Fibroblast of lung (primary cell): ENCODE data around the gene SENP1. TPM values are rescaled to one million over a fixed set of nuclear protein-coding genes. Genes with fewer than 3 reads are reported as not detected.

Experiments used
- DNase-seq, 2 donors: peaks; one replicate each; pipeline versions ENCODE4 v3.0.0 to v3.0.0-alpha.2; 2010; ENCODE audit warnings: low read depth in 2 of 2
- H2AFZ ChIP-seq: 2 replicates; pipeline ENCODE4 v1.5.1; 2012; ENCODE audit warnings: low read length, control low read depth, inconsistent platforms
- H3K27ac ChIP-seq: 2 replicates; pipeline ENCODE4 v1.5.1; 2011; ENCODE audit warnings: low read length, control low read depth; ENCODE audit not compliant: insufficient read depth
- H3K27me3 ChIP-seq: 2 replicates; pipeline ENCODE4 v1.5.1; 2011; ENCODE audit warnings: mild to moderate bottlenecking, low read length; ENCODE audit not compliant: control insufficient read depth, insufficient read depth
- H3K36me3 ChIP-seq: 2 replicates; pipeline ENCODE4 v1.5.1; 2011; ENCODE audit warnings: low read length; ENCODE audit not compliant: control insufficient read depth, insufficient read depth
- H3K4me1 ChIP-seq: 2 replicates; pipeline ENCODE4 v1.5.1; 2011; ENCODE audit warnings: low read length; ENCODE audit not compliant: control insufficient read depth, insufficient read depth; ENCODE audit errors: extremely low read depth
- H3K4me2 ChIP-seq: 2 replicates; pipeline ENCODE4 v1.5.1; 2011; ENCODE audit warnings: low read length, control low read depth; ENCODE audit not compliant: insufficient read depth; ENCODE audit errors: extremely low read depth
- H3K4me3 ChIP-seq, 4 experiments: fragments of 200-600 bp in 1 of 4; sonication (generic) in 1 of 4; replicated peaks in 1 of 4; 2 replicates each; pipeline ENCODE4 v1.5.1; 2011 to 2016; ENCODE audit warnings: low read length in 4 of 4, low read depth in 3 of 4, mild to moderate bottlenecking in 3 of 4, control low read depth in 2 of 4, inconsistent platforms in 1 of 4, mixed read lengths in 1 of 4; ENCODE audit not compliant: insufficient read depth in 1 of 4; ENCODE audit errors: control extremely low read depth in 1 of 4
- H3K79me2 ChIP-seq: 2 replicates; pipeline ENCODE4 v1.5.1; 2012; ENCODE audit warnings: mild to moderate bottlenecking, low read length, inconsistent platforms; ENCODE audit not compliant: control insufficient read depth, insufficient read depth
- H3K9ac ChIP-seq: 2 replicates; pipeline ENCODE4 v1.5.1; 2011; ENCODE audit warnings: mild to moderate bottlenecking, low read length, control low read depth; ENCODE audit not compliant: insufficient read depth
- H3K9me3 ChIP-seq: 2 replicates; pipeline ENCODE4 v1.5.1; 2012; ENCODE audit warnings: low read depth, low read length; ENCODE audit not compliant: control insufficient read depth, insufficient read depth
- H4K20me1 ChIP-seq: 2 replicates; pipeline ENCODE4 v1.5.1; 2011; ENCODE audit warnings: low read length; ENCODE audit not compliant: control insufficient read depth, insufficient read depth; ENCODE audit errors: extremely low read depth
- EZH2 ChIP-seq: IDR thresholded peaks from 2 replicates; pipeline ENCODE4 v1.5.1; 2012; ENCODE audit warnings: low read length, control low read depth, mild to moderate bottlenecking; ENCODE audit errors: missing control alignments
- polyA plus RNA-seq, 2 donors: library from polyadenylated mRNA; depleted of rRNA in 1 of 2; stranded (reverse) in 1 of 2; unstranded in 1 of 2; fragments of >200 nt; gene quantifications; 2 replicates each; pipeline ENCODE4 v1.2.1, GENCODE V29; 2011 to 2012; ENCODE audit warnings: missing spikeins in 1 of 2
- total RNA-seq: library from RNA; depleted of rRNA; stranded (reverse); fragments of >200 nt; gene quantifications from 2 replicates; pipeline ENCODE4 v1.2.1, GENCODE V29; 2014
- TF ChIP-seq, protein P1 (sequence below), 2 donors: IDR thresholded peaks in 1 of 2; conservative IDR thresholded peaks in 1 of 2; 1 replicate in 1 of 2; 2 replicates in 1 of 2; pipeline ENCODE4 v1.5.1; 2011 to 2012; ENCODE audit warnings: low read length in 2 of 2, control low read depth in 1 of 2, inconsistent platforms in 1 of 2, low read depth in 1 of 2, mild to moderate bottlenecking in 1 of 2

The SENP1 gene
- total and polyA plus RNA-seq, 2 donors (not counting 1 experiment from before 2014, with no cell fraction given) = 14.7 to 17.9 TPM

DNA sequence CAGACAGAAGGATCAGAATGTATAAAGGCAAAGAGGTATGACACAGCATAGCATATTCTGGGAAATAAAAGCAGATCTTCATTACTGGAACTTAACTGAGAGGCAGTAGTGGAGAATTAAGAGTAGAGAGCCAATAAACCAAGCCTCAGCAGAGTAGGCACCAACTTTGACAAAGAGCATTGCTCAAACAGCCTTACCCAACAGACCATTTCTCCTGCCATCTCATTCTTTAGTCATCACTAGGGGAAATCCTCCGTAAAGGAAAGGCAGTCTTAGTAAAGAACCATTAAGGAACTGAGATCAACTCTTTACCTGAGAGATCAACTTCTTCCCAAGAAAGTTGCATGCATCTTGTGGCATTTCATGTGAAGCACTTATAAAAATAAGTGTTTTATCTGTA lies 36.6 kb downstream of the SENP1 start:
- Histone ChIP-seq H3K27me3 (no peaks in the 10 kb centered on the region), H3K9me3 (no peaks in the 10 kb centered on the region), H2AFZ (no peak overlapping the region), H3K4me1 (no peaks in the 10 kb centered on the region), H3K4me3 (no peak overlapping the region), H3K9ac (no peak overlapping the region), H3K27ac (no peak overlapping the region), H3K4me2 (no peak overlapping the region), H3K79me2 (no peaks in the 10 kb centered on the region), H4K20me1 (no peaks in the 10 kb centered on the region), H3K36me3 (no peaks in the 10 kb centered on the region)
- TF ChIP-seq, protein P1, sequence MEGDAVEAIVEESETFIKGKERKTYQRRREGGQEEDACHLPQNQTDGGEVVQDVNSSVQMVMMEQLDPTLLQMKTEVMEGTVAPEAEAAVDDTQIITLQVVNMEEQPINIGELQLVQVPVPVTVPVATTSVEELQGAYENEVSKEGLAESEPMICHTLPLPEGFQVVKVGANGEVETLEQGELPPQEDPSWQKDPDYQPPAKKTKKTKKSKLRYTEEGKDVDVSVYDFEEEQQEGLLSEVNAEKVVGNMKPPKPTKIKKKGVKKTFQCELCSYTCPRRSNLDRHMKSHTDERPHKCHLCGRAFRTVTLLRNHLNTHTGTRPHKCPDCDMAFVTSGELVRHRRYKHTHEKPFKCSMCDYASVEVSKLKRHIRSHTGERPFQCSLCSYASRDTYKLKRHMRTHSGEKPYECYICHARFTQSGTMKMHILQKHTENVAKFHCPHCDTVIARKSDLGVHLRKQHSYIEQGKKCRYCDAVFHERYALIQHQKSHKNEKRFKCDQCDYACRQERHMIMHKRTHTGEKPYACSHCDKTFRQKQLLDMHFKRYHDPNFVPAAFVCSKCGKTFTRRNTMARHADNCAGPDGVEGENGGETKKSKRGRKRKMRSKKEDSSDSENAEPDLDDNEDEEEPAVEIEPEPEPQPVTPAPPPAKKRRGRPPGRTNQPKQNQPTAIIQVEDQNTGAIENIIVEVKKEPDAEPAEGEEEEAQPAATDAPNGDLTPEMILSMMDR (conservative IDR thresholded peaks at IDR 0.05 in 1 of 2, IDR thresholded peaks at IDR 0.05 in 1 of 2; ENCODE audit: low read depth in 1 of 2, low read length in 2 of 2) = no peak
- TF ChIP-seq EZH2 = no peak
- no peak for DNase-seq

DNA sequence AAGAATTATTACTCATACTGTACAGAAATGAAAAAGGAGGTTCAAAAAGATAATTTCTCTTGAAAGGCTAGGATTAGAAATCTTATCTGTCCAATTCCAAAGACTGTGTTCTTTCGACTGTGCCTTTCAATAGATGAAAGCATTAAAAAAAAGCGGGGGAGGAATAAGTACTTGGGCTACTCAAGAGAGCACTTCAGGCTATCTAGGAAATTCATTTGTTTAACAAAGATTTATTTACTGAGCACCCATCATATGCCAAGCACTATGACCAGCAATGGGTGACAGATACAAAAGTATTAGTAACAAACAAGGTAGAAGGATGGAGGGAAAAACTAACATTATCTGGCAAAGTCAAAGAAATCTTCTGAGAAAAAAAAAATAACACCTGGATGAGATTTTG lies 37.4 kb downstream of the SENP1 start:
- Histone ChIP-seq H3K4me2 (no peak overlapping the region), H3K9ac (no peak overlapping the region), H3K27me3 (no peaks in the 10 kb centered on the region), H3K79me2 (no peaks in the 10 kb centered on the region), H3K27ac (no peak overlapping the region), H3K4me1 (no peaks in the 10 kb centered on the region), H3K4me3 (no peak overlapping the region), H3K36me3 (peaks cover 1% of the 10 kb centered on the region), H2AFZ (no peak overlapping the region), H3K9me3 (no peaks in the 10 kb centered on the region), H4K20me1 (no peaks in the 10 kb centered on the region)
- TF ChIP-seq, protein P1 (conservative IDR thresholded peaks at IDR 0.05 in 1 of 2, IDR thresholded peaks at IDR 0.05 in 1 of 2; ENCODE audit: low read depth in 1 of 2, low read length in 2 of 2) = no peak
- TF ChIP-seq EZH2 = no peak
- no peak for DNase-seq

DNA sequence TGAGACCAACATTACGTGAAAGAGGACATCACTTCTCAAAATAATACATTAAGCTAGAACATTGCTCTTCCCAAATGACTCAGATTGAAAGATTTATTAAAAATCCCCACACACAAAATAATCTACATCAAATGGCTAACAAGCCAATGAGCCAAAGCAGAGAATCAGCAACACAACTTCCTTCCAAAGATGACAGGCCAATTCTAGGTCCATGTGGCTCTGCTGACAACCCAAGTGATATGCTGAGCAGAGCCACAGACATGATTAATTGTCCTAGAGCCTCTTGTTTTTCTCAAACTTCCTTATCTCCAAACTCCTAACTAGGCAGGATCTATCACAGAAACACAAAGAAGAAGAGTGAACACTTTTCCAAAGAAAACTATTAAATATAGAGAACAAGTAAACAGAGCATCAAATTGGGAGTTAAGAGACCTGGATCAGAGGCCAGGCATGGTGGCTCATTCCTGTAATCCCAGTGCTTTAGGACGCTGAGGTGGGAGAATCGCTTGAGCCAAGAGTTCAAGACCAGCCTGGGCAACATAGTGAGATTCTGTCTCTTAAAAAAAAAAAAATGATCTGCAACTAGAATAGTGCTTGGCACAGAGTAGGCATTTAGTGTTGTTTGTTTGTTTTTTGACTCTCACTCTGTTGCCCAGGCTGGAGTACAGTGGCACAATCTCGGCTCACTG lies 38.5 kb downstream of the SENP1 start:
- no peak overlapping the region for H3K4me2 ChIP-seq
- no peak overlapping the region for H3K4me3 ChIP-seq
- H3K4me1 ChIP-seq = no peaks in the 10 kb centered on the region
- no peaks in the 10 kb centered on the region for H3K9me3 ChIP-seq
- no peaks in the 10 kb centered on the region for H3K79me2 ChIP-seq
- H4K20me1 ChIP-seq = no peaks in the 10 kb centered on the region
- no peak overlapping the region for H3K27ac ChIP-seq
- no peak for TF ChIP-seq EZH2
- TF ChIP-seq, protein P1 (conservative IDR thresholded peaks at IDR 0.05 in 1 of 2, IDR thresholded peaks at IDR 0.05 in 1 of 2; ENCODE audit: low read depth in 1 of 2, low read length in 2 of 2) = no peak
- no peaks in the 10 kb centered on the region for H3K27me3 ChIP-seq
- H3K36me3 ChIP-seq = peaks cover 4% of the 10 kb centered on the region
- DNase-seq = no peak
- H2AFZ ChIP-seq = no peak overlapping the region
- H3K9ac ChIP-seq = no peak overlapping the region
